AG04450 (cell line): ENCODE results near the gene ARL6IP4. TPM values are rescaled to one million over a fixed set of nuclear protein-coding genes. Genes with fewer than 3 reads are reported as not detected.

Experiments
- CTCF ChIA-PET: fragments of 300-600, 350-600 bp; formaldehyde crosslinking; extraction: SDS; loops from one replicate; lab custom pipeline; 2022; ENCODE audit warnings: antibody characterized with exemption, inconsistent platforms; lab: Charles Lee
- POLR2A ChIA-PET: fragments of 350-600 bp; formaldehyde crosslinking; extraction: SDS; loops from one replicate; lab custom pipeline; 2021; ENCODE audit warnings: antibody characterized with exemption, inconsistent platforms; lab: Yijun Ruan, JAX
- DNase-seq: peaks from one replicate; pipeline ENCODE4 v3.0.0-alpha.2; 2011; ENCODE audit warnings: low read depth, low spot score
- H3K27ac ChIP-seq: one replicate; pipeline ENCODE4 v1.5.1; 2012; ENCODE audit warnings: low read depth, low read length, control low read depth
- H3K27me3 ChIP-seq: one replicate; pipeline ENCODE4 v1.6.0; 2012; ENCODE audit warnings: low read length; ENCODE audit not compliant: control insufficient read depth, insufficient read depth
- H3K4me3 ChIP-seq: 2 replicates; pipeline ENCODE4 v1.5.1; 2011; ENCODE audit warnings: mild to moderate bottlenecking, low read depth, low read length, control low read depth
- H3K9me3 ChIP-seq: 2 replicates; pipeline ENCODE4 v1.5.1; 2012; ENCODE audit warnings: low read length; ENCODE audit not compliant: control insufficient read depth, insufficient read depth
- CTCF ChIP-seq: IDR thresholded peaks from 2 replicates; pipeline ENCODE4 v1.5.1; 2011; ENCODE audit warnings: low read depth, low read length, control low read depth, inconsistent platforms
- polyA plus RNA-seq: library from polyadenylated mRNA; depleted of rRNA; stranded (reverse); fragments of >200 nt; gene quantifications from 2 replicates; pipeline ENCODE4 v1.2.3, GENCODE V29; 2011

Gene ARL6IP4
- polyA plus RNA-seq, 1 experiment = 185 TPM

- H3K27ac ChIP-seq = no peak within 1 kb of the TSS
- ChIA-PET CTCF (interaction anchor here (0.7 to 1.3 kb wide), 6 partner anchors 9 to 699 kb away, joined by 3 to 7 read pairs (median 4); partner anchors contain the start of gene OGFOD2), POLR2A (interaction anchor here (0.6 to 2.8 kb wide), 6 partner anchors 9 to 328 kb away, joined by 3 to 17 read pairs (median 4); partner anchors contain the start of genes MPHOSPH9, MTRFR and OGFOD2)
- H3K4me3 ChIP-seq = peak within 1 kb of the TSS; percentile 82
- H3K9me3 ChIP-seq = no peaks in the 10 kb centered on the region
- DNase-seq = peak; percentile 72
- TF ChIP-seq CTCF = no peak
- H3K27me3 ChIP-seq = no peaks in the 10 kb centered on the region
Observed at GRCh38 chr12:122965851-122966742, 14.4 kb upstream of the ARL6IP4 start, which contains the start of gene ABCB9. TSS of gene ABCB9 (minus strand) at chr12:122966463. CDS start at chr12:122960235, 6,228 bp downstream.

- no peak for TF ChIP-seq CTCF
- ChIA-PET CTCF (interaction anchor here (0.8 to 2.5 kb wide), 4 partner anchors 8 to 272 kb away, joined by 3 to 10 read pairs (median 6); partner anchors contain the start of gene OGFOD2), POLR2A (interaction anchor here (0.6 to 2.8 kb wide), 5 partner anchors 8 to 327 kb away, joined by 3 to 17 read pairs (median 4); partner anchors contain the start of genes MPHOSPH9, MTRFR and OGFOD2)
- no peak for DNase-seq
- Histone ChIP-seq H3K9me3 (no peaks in the 10 kb centered on the region), H3K27ac (no peak overlapping the region), H3K27me3 (no peaks in the 10 kb centered on the region), H3K4me3 (no peak overlapping the region)
Observed at GRCh38 chr12:122966743-122967550, 13.5 kb upstream of the ARL6IP4 start.

GRCh38 chr12:122968104-122968503 lies 12.4 kb upstream of the ARL6IP4 start:
- no peak for DNase-seq
- no peak overlapping the region for H3K4me3 ChIP-seq
- ChIA-PET CTCF (interaction anchor here (2.5 kb wide), 1 partner anchor 270 kb away, joined by 10 read pairs; no protein-coding TSS in a partner anchor), POLR2A (interaction anchor here (2.8 kb wide), 1 partner anchor 265 kb away, joined by 17 read pairs; the partner anchor contains the start of genes MPHOSPH9 and MTRFR)
- H3K27ac ChIP-seq = no peak overlapping the region
- no peaks in the 10 kb centered on the region for H3K27me3 ChIP-seq
- TF ChIP-seq CTCF = no peak
- no peaks in the 10 kb centered on the region for H3K9me3 ChIP-seq

GRCh38 chr12:122969676-122970075 lies 10.8 kb upstream of the ARL6IP4 start:
- ChIA-PET CTCF (interaction anchor here (0.5 to 2.5 kb wide), 4 partner anchors 176 to 779 kb away, joined by 3 to 10 read pairs (median 6); no protein-coding TSS in a partner anchor), POLR2A (interaction anchor here (0.6 to 1.0 kb wide), 3 partner anchors 74 to 659 kb away, joined by 3 to 5 read pairs (median 3); no protein-coding TSS in a partner anchor)
- no peaks in the 10 kb centered on the region for H3K9me3 ChIP-seq
- no peak overlapping the region for H3K27ac ChIP-seq
- no peak for TF ChIP-seq CTCF
- no peak for DNase-seq
- no peaks in the 10 kb centered on the region for H3K27me3 ChIP-seq
- no peak overlapping the region for H3K4me3 ChIP-seq
